Measurements from ENCODE around the gene KCNJ15.

DNA sequence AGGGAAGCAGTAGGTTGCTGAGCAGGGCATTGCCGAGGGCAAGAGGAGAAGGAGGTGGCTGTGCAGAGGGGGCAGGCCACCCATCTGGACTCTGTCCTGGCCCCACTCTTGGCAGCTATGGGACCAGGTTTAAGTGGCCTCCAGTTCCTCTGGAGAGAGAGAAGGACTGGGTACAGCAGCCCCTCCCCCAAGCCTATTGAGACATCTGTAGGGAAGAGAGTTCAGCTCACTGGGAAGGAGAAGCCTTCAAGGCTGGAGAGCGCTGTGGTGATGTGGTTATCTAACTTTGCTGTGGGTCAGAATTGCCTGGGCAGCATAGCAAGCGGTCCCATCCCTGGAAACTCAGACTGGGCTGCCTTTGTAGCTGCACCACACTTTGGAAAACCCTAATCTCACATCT, 93.9 kb downstream of the KCNJ15 start:
- TF ChIP-seq ZNF660 (CRISPR knock-in tag; IDR thresholded peaks at IDR 0.05; ENCODE audit: borderline replicate concordance, low read depth) (no peak), ZNF567 (CRISPR knock-in tag; IDR thresholded peaks at IDR 0.05; ENCODE audit: borderline replicate concordance) (no peak), KAT8 (CRISPR knock-in tag; IDR thresholded peaks at IDR 0.05) (no peak), MYC (CRISPR knock-in tag; IDR thresholded peaks at IDR 0.05; ENCODE audit: borderline replicate concordance) (no peak), POLR2AphosphoS5 (IDR thresholded peaks at IDR 0.05; ENCODE audit: low read depth, low read length) (no peak)
- TF ChIP-seq, protein P1, sequence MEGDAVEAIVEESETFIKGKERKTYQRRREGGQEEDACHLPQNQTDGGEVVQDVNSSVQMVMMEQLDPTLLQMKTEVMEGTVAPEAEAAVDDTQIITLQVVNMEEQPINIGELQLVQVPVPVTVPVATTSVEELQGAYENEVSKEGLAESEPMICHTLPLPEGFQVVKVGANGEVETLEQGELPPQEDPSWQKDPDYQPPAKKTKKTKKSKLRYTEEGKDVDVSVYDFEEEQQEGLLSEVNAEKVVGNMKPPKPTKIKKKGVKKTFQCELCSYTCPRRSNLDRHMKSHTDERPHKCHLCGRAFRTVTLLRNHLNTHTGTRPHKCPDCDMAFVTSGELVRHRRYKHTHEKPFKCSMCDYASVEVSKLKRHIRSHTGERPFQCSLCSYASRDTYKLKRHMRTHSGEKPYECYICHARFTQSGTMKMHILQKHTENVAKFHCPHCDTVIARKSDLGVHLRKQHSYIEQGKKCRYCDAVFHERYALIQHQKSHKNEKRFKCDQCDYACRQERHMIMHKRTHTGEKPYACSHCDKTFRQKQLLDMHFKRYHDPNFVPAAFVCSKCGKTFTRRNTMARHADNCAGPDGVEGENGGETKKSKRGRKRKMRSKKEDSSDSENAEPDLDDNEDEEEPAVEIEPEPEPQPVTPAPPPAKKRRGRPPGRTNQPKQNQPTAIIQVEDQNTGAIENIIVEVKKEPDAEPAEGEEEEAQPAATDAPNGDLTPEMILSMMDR (CRISPR knock-in tag; IDR thresholded peaks at IDR 0.05), result no peak
